A549 treated with GW870086 at 1 μM for 4 hours (cell line): ENCODE data around the gene FRG2C. TPM values are rescaled to one million over a fixed set of nuclear protein-coding genes. Genes with fewer than 3 reads are reported as not detected.

Experiments
- total RNA-seq: library from RNA; stranded (reverse); fragments of 200-300 nt; extraction: Qiagen RNA extraction; gene quantifications from 5 replicates; pipeline ENCODE4 v1.2.3, GENCODE V29; 2022; ENCODE audit warnings: low read depth

The FRG2C gene
- total RNA-seq = 0.09 TPM in 1 of 5 replicates, not detected in the others

GRCh38 chr3:75664028-75664427 is at the start of gene FRG2C:
FRG2C (plus strand) TSS chr3:75664328; CDS start chr3:75664380, 52 bp downstream.

Other genes with a start within 250 kb of the FRG2C start
- gene ZNF717, start 121.2 kb downstream of the FRG2C start, total RNA-seq = 2.2 to 3.0 TPM (median 2.5 TPM) in 5 replicates